MV-4-11 (cell line): ENCODE data around the gene RALGAPA2.
A peak's percentile ranks its signal among the peaks of the same experiment; 100 is the strongest.
"Not testable (repeated sequence)": the region's sequence is repeated elsewhere in the genome, so short reads cannot be mapped to it uniquely, and the experiment has no call there.

Experiments
- DNase-seq: peaks from one replicate; lab custom pipeline; 2025; lab: John Stamatoyannopoulos, UW

Gene RALGAPA2

GRCh38 chr20:20366876-20367574 lies 345.4 kb downstream of the RALGAPA2 start:
- DNase-seq, result no peak

GRCh38 chr20:20366551-20366875 lies 345.9 kb downstream of the RALGAPA2 start:
- DNase-seq, result no peak

- DNase-seq, result no peak
Measured at GRCh38 chr20:20365480-20366161, 346.8 kb downstream of the RALGAPA2 start.

GRCh38 chr20:20364593-20365479 lies 347.6 kb downstream of the RALGAPA2 start:
- DNase-seq, result no peak

GRCh38 chr20:20363799-20364592 lies 348.4 kb downstream of the RALGAPA2 start:
- DNase-seq, result no peak

GRCh38 chr20:20363434-20363798 lies 349.0 kb downstream of the RALGAPA2 start:
- no peak for DNase-seq

- peak; percentile 66 for DNase-seq
Measured at GRCh38 chr20:20362774-20363433, 349.5 kb downstream of the RALGAPA2 start.

- DNase-seq, result peak; percentile 57
Measured at GRCh38 chr20:20360464-20360863, 352.0 kb downstream of the RALGAPA2 start.

GRCh38 chr20:20359628-20360027 lies 352.8 kb downstream of the RALGAPA2 start:
- no peak for DNase-seq

GRCh38 chr20:20358801-20359200 lies 353.6 kb downstream of the RALGAPA2 start:
- DNase-seq, result no peak

- DNase-seq, result not testable (repeated sequence)
Measured at GRCh38 chr20:20355503-20355902, 356.9 kb downstream of the RALGAPA2 start.

GRCh38 chr20:20353576-20353975 lies 358.9 kb downstream of the RALGAPA2 start:
- DNase-seq, result peak; percentile 38

GRCh38 chr20:20344476-20344875 lies 368.0 kb downstream of the RALGAPA2 start:
- peak; percentile 10 for DNase-seq

GRCh38 chr20:20343932-20344331 lies 368.5 kb downstream of the RALGAPA2 start:
- peak; percentile 25 for DNase-seq
